Astrocyte (in vitro differentiated cells and primary cell): ENCODE results near the gene KIAA1614. TPM values are rescaled to one million over a fixed set of nuclear protein-coding genes. Genes with fewer than 3 reads are reported as not detected.

Experiments
- DNase-seq: peaks from one replicate; pipeline ENCODE4 v3.0.0-alpha.2; 2010; ENCODE audit warnings: low read depth
- FAIRE-seq: peaks from 2 replicates; lab custom pipeline; 2011; peaks lifted over from hg19 to GRCh38; lab: Jason Lieb, UNC
- H2AFZ ChIP-seq: 2 replicates; pipeline ENCODE4 v1.6.0; 2012; ENCODE audit warnings: low read depth, low read length, inconsistent platforms
- H3K27ac ChIP-seq: 2 replicates; pipeline ENCODE4 v1.5.1; 2011; ENCODE audit warnings: low read depth, low read length, inconsistent platforms
- H3K27me3 ChIP-seq: 2 replicates; pipeline ENCODE4 v1.6.0; 2011; ENCODE audit warnings: low read length, inconsistent platforms; ENCODE audit not compliant: insufficient read depth
- H3K36me3 ChIP-seq: 2 replicates; pipeline ENCODE4 v1.5.1; 2011; ENCODE audit warnings: low read length, inconsistent platforms; ENCODE audit not compliant: insufficient read depth
- H3K4me1 ChIP-seq: 2 replicates; pipeline ENCODE4 v1.5.1; 2011; ENCODE audit warnings: low read length, inconsistent platforms; ENCODE audit not compliant: insufficient read depth
- H3K4me2 ChIP-seq: 2 replicates; pipeline ENCODE4 v1.6.0; 2012; ENCODE audit warnings: low read length, inconsistent platforms
- H3K4me3 ChIP-seq: 2 replicates; pipeline ENCODE4 v1.5.1; 2011; ENCODE audit warnings: low read depth, mild to moderate bottlenecking, low read length, inconsistent platforms; ENCODE audit not compliant: insufficient read depth
- H3K79me2 ChIP-seq: 2 replicates; pipeline ENCODE4 v1.6.0; 2012; ENCODE audit warnings: mild to moderate bottlenecking, low read length, inconsistent platforms; ENCODE audit not compliant: insufficient read depth
- H3K9ac ChIP-seq: 2 replicates; pipeline ENCODE4 v1.6.0; 2012; ENCODE audit warnings: mild to moderate bottlenecking, low read length, inconsistent platforms
- H3K9me3 ChIP-seq: 2 replicates; pipeline ENCODE4 v1.5.1; 2012; ENCODE audit warnings: low read depth, mild to moderate bottlenecking, low read length, inconsistent platforms; ENCODE audit not compliant: insufficient read depth
- H4K20me1 ChIP-seq: 2 replicates; pipeline ENCODE4 v1.6.0; 2012; ENCODE audit warnings: low read length, inconsistent platforms; ENCODE audit not compliant: insufficient read depth
- H3K27ac Mint-ChIP-seq: one replicate; pipeline ENCODE4 v1.8.0; 2021; ENCODE audit warnings: mild to moderate bottlenecking, mixed read lengths; ENCODE audit not compliant: unreplicated experiment
- H3K27me3 Mint-ChIP-seq: one replicate; pipeline ENCODE4 v1.8.0; 2021; ENCODE audit warnings: low read depth, mixed read lengths; ENCODE audit not compliant: unreplicated experiment
- H3K36me3 Mint-ChIP-seq: one replicate; pipeline ENCODE4 v1.8.0; 2021; ENCODE audit warnings: low read depth, mixed read lengths; ENCODE audit not compliant: unreplicated experiment
- H3K4me1 Mint-ChIP-seq: one replicate; pipeline ENCODE4 v1.8.0; 2021; ENCODE audit warnings: low read depth, mixed read lengths; ENCODE audit not compliant: unreplicated experiment
- H3K4me3 Mint-ChIP-seq: one replicate; pipeline ENCODE4 v1.8.0; 2021; ENCODE audit warnings: mild to moderate bottlenecking, moderate library complexity, mixed read lengths; ENCODE audit not compliant: unreplicated experiment
- H3K9me3 Mint-ChIP-seq: one replicate; pipeline ENCODE4 v1.8.0; 2021; ENCODE audit warnings: mild to moderate bottlenecking, mixed read lengths; ENCODE audit not compliant: unreplicated experiment
- EZH2 ChIP-seq: IDR thresholded peaks from 2 replicates; pipeline ENCODE4 v1.6.1; 2012; ENCODE audit warnings: mild to moderate bottlenecking, low read length, inconsistent platforms; ENCODE audit not compliant: insufficient read depth
- total RNA-seq: library from RNA; stranded (reverse); gene quantifications from 2 replicates; pipeline ENCODE4 v1.2.1, GENCODE V29; 2021
- TF ChIP-seq, protein P1 (sequence below): IDR thresholded peaks from 2 replicates; pipeline ENCODE4 v1.5.1; 2011; ENCODE audit warnings: low read depth, mild to moderate bottlenecking, inconsistent platforms, low read length, moderate library complexity; ENCODE audit not compliant: insufficient read depth

Gene KIAA1614
- total RNA-seq, 1 donor from 2014 or later: 0.84 TPM

DNA sequence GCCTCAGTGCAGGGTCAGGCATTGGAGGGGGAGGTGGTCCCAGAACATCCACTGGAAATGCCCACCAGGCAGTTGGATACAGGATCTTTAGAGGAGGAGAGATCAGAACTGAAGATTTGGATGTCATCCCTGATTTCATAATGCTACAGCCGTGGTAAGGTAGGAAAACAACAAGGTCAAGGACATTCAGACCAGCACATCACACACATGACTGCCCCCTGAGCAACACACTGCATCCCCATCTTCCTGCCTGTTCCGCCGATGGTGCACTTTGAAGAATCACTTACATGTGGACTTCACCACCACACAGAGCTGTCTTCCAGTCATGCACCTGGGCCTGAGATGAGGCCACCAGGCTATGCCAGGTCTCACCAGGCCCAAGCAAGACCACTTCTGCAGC is 16.7 kb downstream of the KIAA1614 start:
- TF ChIP-seq, protein P1, sequence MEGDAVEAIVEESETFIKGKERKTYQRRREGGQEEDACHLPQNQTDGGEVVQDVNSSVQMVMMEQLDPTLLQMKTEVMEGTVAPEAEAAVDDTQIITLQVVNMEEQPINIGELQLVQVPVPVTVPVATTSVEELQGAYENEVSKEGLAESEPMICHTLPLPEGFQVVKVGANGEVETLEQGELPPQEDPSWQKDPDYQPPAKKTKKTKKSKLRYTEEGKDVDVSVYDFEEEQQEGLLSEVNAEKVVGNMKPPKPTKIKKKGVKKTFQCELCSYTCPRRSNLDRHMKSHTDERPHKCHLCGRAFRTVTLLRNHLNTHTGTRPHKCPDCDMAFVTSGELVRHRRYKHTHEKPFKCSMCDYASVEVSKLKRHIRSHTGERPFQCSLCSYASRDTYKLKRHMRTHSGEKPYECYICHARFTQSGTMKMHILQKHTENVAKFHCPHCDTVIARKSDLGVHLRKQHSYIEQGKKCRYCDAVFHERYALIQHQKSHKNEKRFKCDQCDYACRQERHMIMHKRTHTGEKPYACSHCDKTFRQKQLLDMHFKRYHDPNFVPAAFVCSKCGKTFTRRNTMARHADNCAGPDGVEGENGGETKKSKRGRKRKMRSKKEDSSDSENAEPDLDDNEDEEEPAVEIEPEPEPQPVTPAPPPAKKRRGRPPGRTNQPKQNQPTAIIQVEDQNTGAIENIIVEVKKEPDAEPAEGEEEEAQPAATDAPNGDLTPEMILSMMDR: no peak
- TF ChIP-seq EZH2: no peak

DNA sequence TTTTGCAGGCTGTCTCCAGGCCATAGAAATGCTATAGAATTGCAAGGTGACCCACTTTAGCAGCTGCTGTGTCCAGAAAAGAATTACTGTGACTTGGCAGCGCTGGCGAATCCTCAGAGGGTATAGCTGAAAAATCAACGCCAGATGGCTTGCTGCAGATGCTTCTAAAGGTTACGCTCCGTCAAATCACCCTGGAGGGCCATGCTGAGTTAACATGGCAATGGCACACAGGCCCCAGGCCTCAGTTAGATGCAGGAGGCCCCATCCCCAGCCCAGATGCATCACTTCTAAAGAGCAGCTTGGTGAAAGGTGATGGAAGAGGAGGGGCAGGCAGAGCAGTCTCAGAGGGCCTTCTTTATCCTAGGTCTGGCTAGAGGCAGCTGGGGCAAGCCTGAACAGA is 18.0 kb downstream of the KIAA1614 start:
- no peak overlapping the region for H3K27ac ChIP-seq
- no peaks in the 10 kb centered on the region for H3K9me3 ChIP-seq
- H3K27ac Mint-ChIP-seq: no peak overlapping the region
- H3K36me3 Mint-ChIP-seq: peaks cover 6% of the 10 kb centered on the region
- no peak overlapping the region for H3K4me2 ChIP-seq
- H3K4me3 Mint-ChIP-seq: no peak overlapping the region
- peaks cover 5% of the 10 kb centered on the region for H4K20me1 ChIP-seq
- H3K36me3 ChIP-seq: no peaks in the 10 kb centered on the region
- H3K79me2 ChIP-seq: no peaks in the 10 kb centered on the region
- H3K4me1 ChIP-seq: peaks cover 5% of the 10 kb centered on the region
- no peak for DNase-seq
- H3K9me3 Mint-ChIP-seq: no peaks in the 10 kb centered on the region
- H3K27me3 Mint-ChIP-seq: peaks cover 25% of the 10 kb centered on the region
- H3K4me3 ChIP-seq: no peak overlapping the region
- H3K9ac ChIP-seq: no peak overlapping the region
- H3K4me1 Mint-ChIP-seq: peaks cover 20% of the 10 kb centered on the region
- no peak overlapping the region for H2AFZ ChIP-seq
- no peaks in the 10 kb centered on the region for H3K27me3 ChIP-seq
- no peak for TF ChIP-seq EZH2
- TF ChIP-seq, protein P1: no peak
- FAIRE-seq: no peak

More for the DNA sequence above, 16.7 kb downstream of the KIAA1614 start:
- Histone ChIP-seq H3K9ac (no peak overlapping the region), H3K79me2 (no peaks in the 10 kb centered on the region), H3K9me3 (no peaks in the 10 kb centered on the region), H2AFZ (no peak overlapping the region), H3K27me3 (no peaks in the 10 kb centered on the region), H3K4me2 (no peak overlapping the region), H4K20me1 (peaks cover 5% of the 10 kb centered on the region), H3K27ac (no peak overlapping the region), H3K36me3 (no peaks in the 10 kb centered on the region), H3K4me1 (peaks cover 5% of the 10 kb centered on the region), H3K4me3 (no peak overlapping the region)
- DNase-seq (no peak), FAIRE-seq (no peak)
- no peak overlapping the region for H3K4me3 Mint-ChIP-seq
- H3K27me3 Mint-ChIP-seq: peaks cover 21% of the 10 kb centered on the region
- no peak overlapping the region for H3K27ac Mint-ChIP-seq
- H3K9me3 Mint-ChIP-seq: no peaks in the 10 kb centered on the region
- peaks cover 20% of the 10 kb centered on the region for H3K4me1 Mint-ChIP-seq
- H3K36me3 Mint-ChIP-seq: peaks cover 3% of the 10 kb centered on the region

DNA sequence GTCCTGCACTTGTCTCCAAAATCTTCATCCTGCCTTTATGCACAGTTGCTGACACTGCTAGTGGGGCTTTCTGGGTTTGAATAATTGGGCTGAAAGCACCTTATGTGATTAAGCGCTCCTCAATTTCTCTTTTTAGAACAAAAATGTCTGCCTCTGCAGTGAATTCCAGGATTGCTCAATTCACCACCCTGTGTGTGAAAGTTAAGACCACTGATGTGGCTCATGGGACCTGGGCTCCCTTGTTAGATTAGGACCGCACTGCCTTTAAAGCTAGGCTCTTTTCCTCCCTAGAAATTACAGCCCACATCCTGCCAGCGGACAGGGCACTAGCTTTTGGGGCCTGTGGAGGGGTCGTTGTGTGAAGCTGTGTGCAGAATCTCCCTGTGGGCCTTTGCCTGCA is 18.8 kb downstream of the KIAA1614 start:
- peaks cover 5% of the 10 kb centered on the region for H4K20me1 ChIP-seq
- H3K27me3 ChIP-seq: no peaks in the 10 kb centered on the region
- H3K9me3 ChIP-seq: no peaks in the 10 kb centered on the region
- no peak overlapping the region for H3K27ac ChIP-seq
- Mint-ChIP-seq H3K27me3 (peaks cover 25% of the 10 kb centered on the region), H3K27ac (no peak overlapping the region), H3K36me3 (peaks cover 6% of the 10 kb centered on the region), H3K9me3 (no peaks in the 10 kb centered on the region), H3K4me3 (no peak overlapping the region), H3K4me1 (peaks cover 17% of the 10 kb centered on the region)
- DNase-seq: no peak
- TF ChIP-seq EZH2: no peak
- TF ChIP-seq, protein P1: no peak
- no peaks in the 10 kb centered on the region for H3K79me2 ChIP-seq
- H3K36me3 ChIP-seq: no peaks in the 10 kb centered on the region
- H3K4me3 ChIP-seq: no peak overlapping the region
- H3K4me2 ChIP-seq: no peak overlapping the region
- no peak overlapping the region for H2AFZ ChIP-seq
- H3K4me1 ChIP-seq: peaks cover 3% of the 10 kb centered on the region
- no peak for FAIRE-seq
- H3K9ac ChIP-seq: no peak overlapping the region
